ENCODE data around the gene GADL1.

GADL1 gene

GRCh38 chr3:30719536-30719935, 174.9 kb downstream of the GADL1 start:
- in situ Hi-C loops (cut with HindIII; ENCODE audit: low sequenced_read_pairs): no loop called here
- no peak for DNase-seq (ENCODE audit: low read depth, low spot score)

DNA sequence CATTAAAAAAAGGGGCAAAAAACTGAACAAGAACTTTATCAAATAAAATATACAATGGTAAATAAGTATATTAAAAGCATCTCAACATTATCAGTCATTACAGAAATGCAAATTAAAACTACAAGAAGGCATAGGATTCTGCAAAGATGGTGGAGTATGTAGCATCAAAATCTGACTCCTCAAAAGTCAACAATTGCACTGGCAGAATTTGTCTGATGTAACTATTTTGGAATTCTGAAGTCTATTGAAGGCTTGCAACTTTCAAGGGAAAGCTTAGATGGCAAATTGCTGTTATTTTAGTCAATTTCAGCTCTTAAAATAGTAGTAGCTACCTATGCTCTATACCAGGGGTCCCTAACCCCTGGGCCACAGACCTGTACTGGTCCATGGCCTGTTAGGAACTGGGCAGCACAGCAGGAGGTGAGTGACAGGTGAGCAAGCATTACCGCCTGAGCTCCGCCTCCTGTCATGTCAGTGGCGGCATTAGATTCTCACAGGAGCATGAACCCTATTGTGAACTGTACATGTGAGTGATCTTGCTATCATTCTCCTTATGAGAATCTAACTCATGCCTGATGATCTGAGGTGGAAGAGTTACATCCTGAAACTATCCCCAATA, 180.5 kb downstream of the GADL1 start:
- in situ Hi-C loops (cut with HindIII; ENCODE audit: low sequenced_read_pairs): no loop called here
- no peak for DNase-seq (ENCODE audit: low read depth, low spot score)
- no peak overlapping the region for H3K4me3 ChIP-seq (ENCODE audit: low read depth, low read length)
- TF ChIP-seq, protein P1, sequence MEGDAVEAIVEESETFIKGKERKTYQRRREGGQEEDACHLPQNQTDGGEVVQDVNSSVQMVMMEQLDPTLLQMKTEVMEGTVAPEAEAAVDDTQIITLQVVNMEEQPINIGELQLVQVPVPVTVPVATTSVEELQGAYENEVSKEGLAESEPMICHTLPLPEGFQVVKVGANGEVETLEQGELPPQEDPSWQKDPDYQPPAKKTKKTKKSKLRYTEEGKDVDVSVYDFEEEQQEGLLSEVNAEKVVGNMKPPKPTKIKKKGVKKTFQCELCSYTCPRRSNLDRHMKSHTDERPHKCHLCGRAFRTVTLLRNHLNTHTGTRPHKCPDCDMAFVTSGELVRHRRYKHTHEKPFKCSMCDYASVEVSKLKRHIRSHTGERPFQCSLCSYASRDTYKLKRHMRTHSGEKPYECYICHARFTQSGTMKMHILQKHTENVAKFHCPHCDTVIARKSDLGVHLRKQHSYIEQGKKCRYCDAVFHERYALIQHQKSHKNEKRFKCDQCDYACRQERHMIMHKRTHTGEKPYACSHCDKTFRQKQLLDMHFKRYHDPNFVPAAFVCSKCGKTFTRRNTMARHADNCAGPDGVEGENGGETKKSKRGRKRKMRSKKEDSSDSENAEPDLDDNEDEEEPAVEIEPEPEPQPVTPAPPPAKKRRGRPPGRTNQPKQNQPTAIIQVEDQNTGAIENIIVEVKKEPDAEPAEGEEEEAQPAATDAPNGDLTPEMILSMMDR (IDR thresholded peaks at IDR 0.05; ENCODE audit: low read depth, low read length): no peak

More at GRCh38 chr3:30719536-30719935, 174.9 kb downstream of the GADL1 start:
- no peak overlapping the region for H3K4me3 ChIP-seq (ENCODE audit: low read depth, low read length)
- TF ChIP-seq, protein P1 (IDR thresholded peaks at IDR 0.05; ENCODE audit: low read depth, low read length): no peak

- TF ChIP-seq, protein P1 (IDR thresholded peaks at IDR 0.05; ENCODE audit: low read depth, low read length): no peak
- no peak overlapping the region for H3K4me3 ChIP-seq (ENCODE audit: low read depth, low read length)
- no peak for DNase-seq (ENCODE audit: low read depth, low spot score)
- in situ Hi-C loops (cut with HindIII; ENCODE audit: low sequenced_read_pairs): no loop called here
These were observed 181.5 kb downstream of the GADL1 start for GRCh38 chr3:30712991-30713390.

DNA sequence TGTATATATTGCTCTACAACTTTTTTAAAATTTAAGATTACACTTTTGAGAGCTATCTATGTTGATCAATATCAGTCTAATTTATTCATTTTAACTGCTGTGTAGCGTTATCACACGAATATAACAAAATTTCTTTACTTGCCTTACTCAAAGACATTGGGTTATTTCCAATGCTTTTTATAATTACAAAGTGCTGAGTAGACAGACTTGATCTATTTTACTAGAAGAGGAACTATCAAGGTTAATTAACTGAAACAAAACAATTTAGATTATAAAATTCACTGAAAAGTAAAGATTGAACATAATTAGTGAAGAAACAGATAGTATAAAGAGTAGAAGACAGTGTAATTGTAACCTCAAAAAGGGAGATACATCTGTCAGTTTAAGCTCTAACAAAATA, 182.6 kb downstream of the GADL1 start:
- TF ChIP-seq, protein P1 (IDR thresholded peaks at IDR 0.05; ENCODE audit: low read depth, low read length): no peak
- no peak overlapping the region for H3K4me3 ChIP-seq (ENCODE audit: low read depth, low read length)
- in situ Hi-C loops (cut with HindIII; ENCODE audit: low sequenced_read_pairs): no loop called here
- no peak for DNase-seq (ENCODE audit: low read depth, low spot score)

DNA sequence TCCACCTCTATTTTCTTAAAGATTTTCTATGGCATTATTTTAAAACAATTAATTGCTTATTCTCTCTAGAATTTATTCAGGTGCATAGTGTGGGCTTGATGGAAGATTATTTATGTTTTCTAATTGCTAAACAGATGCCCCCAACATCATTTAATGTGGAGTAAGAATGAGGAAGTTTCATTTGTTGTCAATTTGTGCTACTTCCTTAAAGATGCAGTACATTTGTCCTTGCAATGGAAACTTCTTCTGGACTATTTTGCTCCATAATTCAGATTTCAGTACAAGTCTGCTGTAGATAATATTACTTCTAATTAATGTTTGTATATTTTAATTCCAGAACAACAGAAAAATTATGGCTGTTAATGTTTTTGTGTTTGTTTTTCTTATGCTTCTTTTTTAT, 183.3 kb downstream of the GADL1 start:
- no peak overlapping the region for H3K4me3 ChIP-seq (ENCODE audit: low read depth, low read length)
- DNase-seq (ENCODE audit: low read depth, low spot score): no peak
- TF ChIP-seq, protein P1 (IDR thresholded peaks at IDR 0.05; ENCODE audit: low read depth, low read length): no peak
- in situ Hi-C loops (cut with HindIII; ENCODE audit: low sequenced_read_pairs): no loop called here

GRCh38 chr3:30710017-30710416, 184.4 kb downstream of the GADL1 start:
- in situ Hi-C loops (cut with HindIII; ENCODE audit: low sequenced_read_pairs): no loop called here
- DNase-seq (ENCODE audit: low read depth, low spot score): no peak
- no peak overlapping the region for H3K4me3 ChIP-seq (ENCODE audit: low read depth, low read length)
- TF ChIP-seq, protein P1 (IDR thresholded peaks at IDR 0.05; ENCODE audit: low read depth, low read length): no peak
